Spleen (tissue), 11 donors: ENCODE data around the gene PROX1. TPM values are rescaled to one million over a fixed set of nuclear protein-coding genes. Genes with fewer than 3 reads are reported as not detected.

Experiments used
- DNase-seq: peaks from one replicate; pipeline ENCODE4 v3.0.0-alpha.2; 2020
- H3K27ac ChIP-seq, 8 donors: fragments of 200-600 bp; sonication (generic) in 7 of 8; 1 replicate in 4 of 8; 2 replicates in 4 of 8; pipeline versions ENCODE4 v1.5.0 to v1.8.0; 2016 to 2021; ENCODE audit warnings: inconsistent platforms in 4 of 8, mild to moderate bottlenecking in 4 of 8, moderate library complexity in 1 of 8
- H3K27me3 ChIP-seq, 7 donors: fragments of 200-600 bp; sonication (generic) in 6 of 7; replicated peaks in 1 of 7; 1 replicate in 4 of 7; 2 replicates in 3 of 7; pipeline versions ENCODE4 v1.5.0 to v1.8.0; 2016 to 2021; ENCODE audit warnings: inconsistent platforms in 3 of 7, mild to moderate bottlenecking in 1 of 7
- H3K36me3 ChIP-seq, 6 donors: fragments of 200-600 bp; sonication (generic) in 5 of 6; 1 replicate in 4 of 6; 2 replicates in 2 of 6; pipeline versions ENCODE4 v1.5.0 to v1.8.0; 2016 to 2021; ENCODE audit warnings: inconsistent platforms in 2 of 6
- H3K4me1 ChIP-seq, 6 donors: fragments of 200-600 bp; sonication (generic) in 5 of 6; 1 replicate in 3 of 6; 2 replicates in 3 of 6; pipeline versions ENCODE4 v1.5.0 to v1.8.0; 2016 to 2021; ENCODE audit warnings: inconsistent platforms in 3 of 6
- H3K4me3 ChIP-seq, 8 donors: fragments of 200-600 bp; sonication (generic) in 7 of 8; 1 replicate in 4 of 8; 2 replicates in 4 of 8; pipeline versions ENCODE4 v1.5.0 to v1.8.0; 2016 to 2021; ENCODE audit warnings: inconsistent platforms in 4 of 8, mild to moderate bottlenecking in 4 of 8, moderate library complexity in 2 of 8
- H3K9me3 ChIP-seq, 8 donors: fragments of 200-600 bp; sonication (generic) in 7 of 8; 1 replicate in 4 of 8; 2 replicates in 4 of 8; pipeline versions ENCODE4 v1.5.0 to v1.8.0; 2016 to 2021; ENCODE audit warnings: inconsistent platforms in 4 of 8
- CTCF ChIP-seq, 11 experiments: fragments of 200-600 bp in 7 of 11; fragments of 450-650 bp in 4 of 11; sonication (generic) in 4 of 11; IDR thresholded peaks in 8 of 11; conservative IDR thresholded peaks in 3 of 11; 1 replicate in 7 of 11; 2 replicates in 4 of 11; pipeline versions ENCODE4 v1.4.0 to v1.8.0; 2016 to 2021; ENCODE audit warnings: antibody characterized with exemption in 11 of 11, inconsistent platforms in 4 of 11, mild to moderate bottlenecking in 1 of 11
- POLR2A ChIP-seq, 3 donors: fragments of 450-650 bp; IDR thresholded peaks; one replicate each; pipeline ENCODE4 v1.5.1; 2017; ENCODE audit warnings: antibody characterized with exemption in 3 of 3, mild to moderate bottlenecking in 1 of 3
- POLR2AphosphoS5 ChIP-seq, 3 donors: sonication (generic); formaldehyde crosslinking; IDR thresholded peaks; one replicate each; pipeline ENCODE4 v1.5.1; 2017; ENCODE audit warnings: antibody characterized with exemption in 3 of 3
- WGBS, 5 donors: extraction: QIAGEN DNeasy Blood & Tissue Kit in 3 of 5; methylation state at CpG; one replicate each; pipeline versions ENCODE4 v1.1.5 to v1.1.7; 2013 to 2018; 5-methylcytosine and 5-hydroxymethylcytosine counted together
- intact Hi-C: fragments of 100-400 bp; cut with DNase I; formaldehyde crosslinking; loops from one replicate; pipeline ENCODE4 v1.15.0; 2023; ENCODE audit warnings: low total_unique reads
- polyA plus RNA-seq, 3 donors: library from polyadenylated mRNA; stranded (reverse); fragments of 200-250 nt; gene quantifications; one replicate each; pipeline ENCODE4 v1.2.1, GENCODE V29; 2013
- total RNA-seq, 7 donors: library from RNA; depleted of rRNA in 3 of 7; stranded (reverse); fragments of >200 nt in 3 of 7; fragmentation: NEBNext Ultra II Directional in 4 of 7; extraction: Animal tissue kit (Norgen Biotek cat#: 25700) in 4 of 7; gene quantifications; one replicate each; pipeline versions ENCODE4 v1.1.0 to v1.2.1, GENCODE V29; 2016 to 2021
- donor health status: healthy with polysubstance abuse.
- donor health status: DM: no; HTN: no; CAD: no; lungs with moderate emphysema.
- donor health status: DM: no; HTN: no; CAD: no.
- donor health status: Bipolar disorder and iron deficiency.
- donor health status: healthy.
- donor health status: DM: no; HTN: no; CAD: no.
- donor health status: DM: yes; HTN: yes; CAD: no.

Gene PROX1
- total and polyA plus RNA-seq, 10 donors, result 0.70 to 114 (median 41.7) TPM

GRCh38 chr1:213993929-213994328 lies 6.2 kb downstream of the PROX1 start:
- WGBS, 5 donors, result 17 to 30% (median 21%) methylated on average over 2 of the region's 2 CpGs
- TF ChIP-seq CTCF (IDR thresholded peaks at IDR 0.05 in 8 of 11, conservative IDR thresholded peaks at IDR 0.05 in 3 of 11) (no peak), POLR2A (IDR thresholded peaks at IDR 0.05) (no peak), POLR2AphosphoS5 (IDR thresholded peaks at IDR 0.05) (peak in 2 of 3 donors; percentile 22 to 34)
- H3K36me3 ChIP-seq, result peaks cover 0 to 23% (median 0%) of the 10 kb centered on the region in 6 donors
- peaks cover 0 to 9% (median 0%) of the 10 kb centered on the region in 6 donors for H3K4me1 ChIP-seq
- intact Hi-C loops, result no loop called here
- H3K9me3 ChIP-seq, result no peaks in the 10 kb centered on the region
- no peak for DNase-seq
- H3K27ac ChIP-seq, result no peak overlapping the region
- no peak overlapping the region for H3K4me3 ChIP-seq
- peaks cover 0 to 47% (median 13%) of the 10 kb centered on the region in 7 donors for H3K27me3 ChIP-seq

GRCh38 chr1:213994888-213995287 lies 7.1 kb downstream of the PROX1 start:
- Histone ChIP-seq H3K27ac (no peak overlapping the region), H3K4me1 (no peaks in the 10 kb centered on the region), H3K27me3 (peaks cover 0 to 37% (median 3%) of the 10 kb centered on the region in 7 donors), H3K9me3 (no peaks in the 10 kb centered on the region), H3K36me3 (peaks cover 0 to 23% (median 0%) of the 10 kb centered on the region in 6 donors), H3K4me3 (no peak overlapping the region)
- TF ChIP-seq POLR2A (IDR thresholded peaks at IDR 0.05) (no peak), CTCF (IDR thresholded peaks at IDR 0.05 in 8 of 11, conservative IDR thresholded peaks at IDR 0.05 in 3 of 11) (no peak), POLR2AphosphoS5 (IDR thresholded peaks at IDR 0.05) (no peak)
- 69 to 81% (median 70%) methylated on average over 5 of the region's 5 CpGs for WGBS, 5 donors
- intact Hi-C loops, result no loop called here
- no peak for DNase-seq

- H3K27me3 ChIP-seq, result peaks cover 0 to 32% (median 0%) of the 10 kb centered on the region in 7 donors
- DNase-seq, result no peak
- H3K36me3 ChIP-seq, result peaks cover 0 to 23% (median 0%) of the 10 kb centered on the region in 6 donors
- TF ChIP-seq POLR2AphosphoS5 (IDR thresholded peaks at IDR 0.05), result no peak
- no peak for TF ChIP-seq POLR2A (IDR thresholded peaks at IDR 0.05)
- TF ChIP-seq CTCF (IDR thresholded peaks at IDR 0.05 in 8 of 11, conservative IDR thresholded peaks at IDR 0.05 in 3 of 11), result no peak
- no peak overlapping the region for H3K4me3 ChIP-seq
- intact Hi-C loops, result no loop called here
- 71 to 84% (median 73%) methylated on average over 2 of the region's 2 CpGs for WGBS, 5 donors
- H3K4me1 ChIP-seq, result no peaks in the 10 kb centered on the region
- H3K9me3 ChIP-seq, result no peaks in the 10 kb centered on the region
- H3K27ac ChIP-seq, result no peak overlapping the region
These were observed 7.8 kb downstream of the PROX1 start for GRCh38 chr1:213995603-213996002.

- intact Hi-C loops, result no loop called here
- TF ChIP-seq POLR2AphosphoS5 (IDR thresholded peaks at IDR 0.05) (no peak), POLR2A (IDR thresholded peaks at IDR 0.05) (no peak), CTCF (IDR thresholded peaks at IDR 0.05 in 8 of 11, conservative IDR thresholded peaks at IDR 0.05 in 3 of 11) (no peak)
- 85 to 88% (median 87%) methylated on average over 15 of the region's 15 CpGs for WGBS, 5 donors
- peaks cover 0 to 23% (median 0%) of the 10 kb centered on the region in 6 donors for H3K36me3 ChIP-seq
- no peaks in the 10 kb centered on the region for H3K9me3 ChIP-seq
- H3K27ac ChIP-seq, result no peak overlapping the region
- H3K4me3 ChIP-seq, result no peak overlapping the region
- H3K27me3 ChIP-seq, result peaks cover 0 to 23% (median 0%) of the 10 kb centered on the region in 7 donors
- no peak for DNase-seq
- no peaks in the 10 kb centered on the region for H3K4me1 ChIP-seq
These were observed 8.7 kb downstream of the PROX1 start for GRCh38 chr1:213996320-213997037.
